Coronary artery (tissue), 2 donors: ENCODE measurements around the gene AGAP9.

Experiments
- DNase-seq: peaks from one replicate; pipeline ENCODE4 v3.0.0-alpha.2; 2017; ENCODE audit warnings: low spot score
- H3K27ac ChIP-seq, 2 donors: fragments of 200-600 bp; sonication (generic); one replicate each; pipeline ENCODE4 v1.5.1; 2016 to 2019
- H3K4me3 ChIP-seq: fragments of 200-600 bp; sonication (generic); 2 replicates; pipeline ENCODE4 v1.5.1; 2016; ENCODE audit warnings: mild to moderate bottlenecking, moderate library complexity
- TF ChIP-seq, protein P1 (sequence below): fragments of 200-600 bp; sonication (generic); IDR thresholded peaks from one replicate; pipeline ENCODE4 v1.5.1; 2019; ENCODE audit warnings: antibody characterized with exemption

AGAP9 gene

DNA sequence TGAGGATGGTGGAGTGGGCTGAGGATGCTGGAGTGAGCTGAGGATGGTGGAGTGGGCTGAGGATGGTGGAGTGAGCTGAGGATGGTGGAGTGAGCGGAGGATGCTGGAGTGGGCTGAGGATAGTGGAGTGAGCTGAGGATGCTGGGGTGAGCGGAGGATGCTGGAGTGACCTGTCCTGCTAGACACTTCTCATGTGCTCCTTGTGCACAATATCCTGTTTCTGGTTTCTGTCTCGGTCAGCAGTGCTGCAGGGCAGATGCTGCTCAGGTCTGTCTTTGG lies 68.7 kb downstream of the AGAP9 start:
- TF ChIP-seq, protein P1, sequence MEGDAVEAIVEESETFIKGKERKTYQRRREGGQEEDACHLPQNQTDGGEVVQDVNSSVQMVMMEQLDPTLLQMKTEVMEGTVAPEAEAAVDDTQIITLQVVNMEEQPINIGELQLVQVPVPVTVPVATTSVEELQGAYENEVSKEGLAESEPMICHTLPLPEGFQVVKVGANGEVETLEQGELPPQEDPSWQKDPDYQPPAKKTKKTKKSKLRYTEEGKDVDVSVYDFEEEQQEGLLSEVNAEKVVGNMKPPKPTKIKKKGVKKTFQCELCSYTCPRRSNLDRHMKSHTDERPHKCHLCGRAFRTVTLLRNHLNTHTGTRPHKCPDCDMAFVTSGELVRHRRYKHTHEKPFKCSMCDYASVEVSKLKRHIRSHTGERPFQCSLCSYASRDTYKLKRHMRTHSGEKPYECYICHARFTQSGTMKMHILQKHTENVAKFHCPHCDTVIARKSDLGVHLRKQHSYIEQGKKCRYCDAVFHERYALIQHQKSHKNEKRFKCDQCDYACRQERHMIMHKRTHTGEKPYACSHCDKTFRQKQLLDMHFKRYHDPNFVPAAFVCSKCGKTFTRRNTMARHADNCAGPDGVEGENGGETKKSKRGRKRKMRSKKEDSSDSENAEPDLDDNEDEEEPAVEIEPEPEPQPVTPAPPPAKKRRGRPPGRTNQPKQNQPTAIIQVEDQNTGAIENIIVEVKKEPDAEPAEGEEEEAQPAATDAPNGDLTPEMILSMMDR = no peak
- no peak overlapping the region for H3K4me3 ChIP-seq
- no peak for DNase-seq
- H3K27ac ChIP-seq = no peak overlapping the region

DNA sequence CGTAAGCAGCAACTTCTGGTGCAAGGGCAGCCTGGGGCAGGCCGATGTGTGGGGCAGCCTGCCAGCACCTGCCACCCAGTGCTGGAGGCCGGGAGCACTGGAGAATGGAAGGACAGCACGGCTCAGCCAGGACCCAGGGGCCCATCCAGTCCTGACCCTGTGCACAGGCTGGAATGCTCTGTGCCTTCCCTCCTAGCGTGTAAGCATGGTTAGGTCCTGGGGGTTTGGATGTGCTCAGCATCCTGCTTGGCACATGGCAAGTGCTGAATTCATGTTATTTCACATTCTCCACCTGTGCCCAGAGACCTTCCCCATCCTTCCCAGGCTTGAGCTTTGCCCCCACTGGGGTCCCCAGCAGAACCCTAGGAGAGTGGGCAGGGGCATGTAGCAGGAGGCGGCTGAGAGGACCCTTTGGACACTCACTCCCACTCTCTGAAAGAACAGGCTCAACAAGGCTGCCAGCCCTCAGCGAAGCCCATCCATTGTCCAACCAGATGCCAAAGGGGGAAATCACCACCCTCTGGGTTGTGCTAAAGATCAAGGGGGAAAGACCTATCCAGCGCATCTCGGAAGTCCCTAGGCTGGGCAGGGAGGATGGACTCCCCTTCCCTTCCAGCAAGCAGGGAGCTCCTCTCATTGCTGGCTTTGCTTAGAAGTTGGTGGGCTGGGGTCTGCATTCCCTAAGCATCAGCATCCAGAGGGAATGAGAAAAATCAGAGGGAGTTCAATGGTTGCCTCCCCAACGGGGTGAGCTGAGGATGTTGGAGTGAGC lies 69.2 kb downstream of the AGAP9 start:
- TF ChIP-seq, protein P1 = no peak
- Histone ChIP-seq H3K27ac (no peak overlapping the region), H3K4me3 (no peak overlapping the region)
- DNase-seq = peak; percentile 52

DNA sequence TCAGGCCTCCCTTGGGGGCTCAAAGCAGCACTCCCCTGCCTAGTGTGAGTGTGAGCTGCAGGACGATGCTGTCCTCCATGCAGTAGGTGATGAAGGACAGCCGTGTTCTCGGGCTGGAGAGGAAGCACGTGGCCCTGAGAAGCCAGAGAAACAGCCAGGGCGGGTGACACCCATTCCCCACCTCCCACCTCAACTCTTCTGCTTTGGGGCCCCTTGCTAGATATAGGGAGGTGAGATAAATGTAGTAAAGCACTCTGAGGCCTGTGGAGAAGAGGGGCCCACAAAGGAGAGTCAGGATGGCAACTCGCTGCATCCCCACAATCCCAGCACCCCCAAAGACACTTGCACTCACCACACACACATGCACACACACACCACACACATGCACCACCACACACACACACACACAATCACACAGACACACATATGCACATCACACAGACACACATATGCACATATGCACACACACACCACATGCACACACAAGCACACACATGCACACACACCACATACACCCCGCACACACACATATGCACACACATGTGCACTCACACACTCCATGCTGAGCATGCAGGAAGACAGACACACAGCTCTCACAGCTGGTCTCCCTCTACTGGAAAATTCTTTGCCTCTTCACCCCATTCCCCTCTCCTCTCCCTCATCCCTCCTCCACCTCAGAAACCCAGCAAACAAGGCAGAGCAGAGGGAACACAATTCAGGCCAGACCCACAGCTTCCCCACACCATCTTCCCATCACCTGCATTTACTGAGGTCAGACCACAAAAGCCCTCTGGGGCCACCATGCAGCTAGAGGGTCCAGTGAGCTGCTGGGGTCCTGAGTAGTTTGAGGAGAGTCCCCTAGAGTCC lies 70.1 kb downstream of the AGAP9 start:
- peak; percentile 61 for DNase-seq
- Histone ChIP-seq H3K4me3 (no peak overlapping the region), H3K27ac (no peak overlapping the region)
- TF ChIP-seq, protein P1 = no peak

DNA sequence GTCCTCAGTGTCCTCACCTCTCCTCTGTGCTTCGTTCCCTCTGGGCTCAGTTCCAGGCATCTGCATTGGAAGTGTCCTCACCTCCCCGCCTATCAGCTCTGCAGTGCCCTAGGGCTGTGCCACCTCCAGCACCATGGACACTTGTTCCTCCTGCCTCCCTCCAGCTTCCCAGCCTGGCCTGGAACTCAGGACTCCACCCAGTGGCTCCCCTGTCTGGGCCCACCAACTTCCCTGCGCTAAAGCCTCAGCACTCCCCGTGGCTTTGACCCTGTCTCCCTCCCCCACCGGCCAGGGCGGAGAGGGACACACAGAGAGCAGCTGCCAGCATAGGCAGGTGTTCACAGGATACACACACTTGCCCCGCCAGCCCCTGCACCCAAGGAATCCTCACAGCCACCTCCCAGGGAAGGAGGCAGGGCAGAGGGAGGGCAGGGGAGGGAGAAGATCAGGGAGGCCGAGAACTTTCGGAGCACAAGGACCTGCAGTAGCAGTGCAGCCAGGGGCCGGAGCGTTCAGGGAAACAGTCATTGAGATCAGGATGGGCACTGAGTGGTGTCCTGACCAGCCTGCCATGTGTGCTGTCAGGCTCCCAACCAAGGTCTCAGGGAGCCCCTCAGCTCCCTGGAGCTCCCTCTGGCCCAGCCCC lies 70.8 kb downstream of the AGAP9 start:
- no peak overlapping the region for H3K4me3 ChIP-seq
- DNase-seq = peak; percentile 64
- TF ChIP-seq, protein P1 = no peak

DNA sequence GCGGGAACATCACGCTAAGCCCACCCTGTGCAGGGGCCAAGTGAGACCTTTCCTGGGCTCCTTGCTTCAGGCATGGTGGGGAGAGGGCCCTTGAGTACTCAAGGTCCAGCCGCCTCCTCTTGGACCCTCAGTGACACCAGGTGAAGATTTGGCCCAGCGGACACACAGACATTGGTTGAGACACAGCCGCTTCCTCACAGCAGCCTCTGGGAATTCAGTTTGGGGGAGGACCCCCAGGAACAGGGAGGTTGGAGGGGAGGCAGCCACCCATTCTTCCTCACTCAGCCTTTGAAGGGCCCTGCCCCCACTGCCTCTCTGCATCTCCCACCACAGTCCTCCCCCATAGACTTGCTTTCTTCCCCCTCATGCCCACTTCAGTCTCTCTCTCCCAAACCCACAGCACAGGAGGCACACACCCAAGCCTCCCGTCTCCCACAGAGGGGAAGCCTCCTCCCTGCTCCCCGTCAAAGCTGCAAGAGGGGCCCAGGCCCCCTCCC lies 71.4 kb downstream of the AGAP9 start:
- Histone ChIP-seq H3K27ac (no peak overlapping the region), H3K4me3 (no peak overlapping the region)
- TF ChIP-seq, protein P1 = no peak
- DNase-seq = peak; percentile 46

More for the DNA sequence above, 70.8 kb downstream of the AGAP9 start:
- no peak overlapping the region for H3K27ac ChIP-seq
